Measurements from ENCODE around the gene ZSCAN10. TPM values are rescaled to one million over a fixed set of nuclear protein-coding genes. Genes with fewer than 3 reads are reported as not detected.

ZSCAN10 gene
- total and polyA plus RNA-seq, 8 donors, result 0.35 TPM; not detected in 7

GRCh38 chr16:3120435-3120834 lies 21.3 kb upstream of the ZSCAN10 start:
- Histone ChIP-seq H3K4me1 (peaks cover 0 to 5% (median 0%) of the 10 kb centered on the region in 3 donors), H3K36me3 (peaks cover 0 to 11% (median 6%) of the 10 kb centered on the region in 3 donors), H3K9me3 (no peaks in the 10 kb centered on the region), H3K27me3 (no peaks in the 10 kb centered on the region), H3K27ac (no peak overlapping the region), H3K4me3 (no peak overlapping the region)
- FAIRE-seq, result no peak
- intact Hi-C loops (cut with DNase I), result no loop called here
- WGBS, 2 donors, result 89 to 90% methylated on average over 15 to 16 of the region's 16 CpGs
- no peak for TF ChIP-seq CTCF (IDR thresholded peaks at IDR 0.05)
- peak in 1 of 6 donors; percentile 62 for DNase-seq
- ATAC-seq, result no peak

- Histone ChIP-seq H3K27me3 (no peaks in the 10 kb centered on the region), H3K4me1 (no peaks in the 10 kb centered on the region), H3K9me3 (no peaks in the 10 kb centered on the region), H3K27ac (no peak overlapping the region), H3K36me3 (peaks cover 0 to 11% (median 6%) of the 10 kb centered on the region in 3 donors), H3K4me3 (no peak overlapping the region)
- ATAC-seq (no peak), FAIRE-seq (no peak), DNase-seq (peak in 1 of 6 donors; percentile 67)
- 93 to 94% methylated on average over 57 of the region's 57 CpGs for WGBS, 2 donors
- no peak for TF ChIP-seq CTCF (IDR thresholded peaks at IDR 0.05)
- intact Hi-C loops (cut with DNase I), result no loop called here
Observed at GRCh38 chr16:3119701-3120408, 20.8 kb upstream of the ZSCAN10 start.

GRCh38 chr16:3119286-3119685 lies 20.2 kb upstream of the ZSCAN10 start:
- Histone ChIP-seq H3K27me3 (no peaks in the 10 kb centered on the region), H3K36me3 (peaks cover 0 to 11% (median 6%) of the 10 kb centered on the region in 3 donors), H3K9me3 (no peaks in the 10 kb centered on the region), H3K4me3 (no peak overlapping the region), H3K27ac (no peak overlapping the region), H3K4me1 (no peaks in the 10 kb centered on the region)
- ATAC-seq (no peak), DNase-seq (no peak), FAIRE-seq (no peak)
- no peak for TF ChIP-seq CTCF (IDR thresholded peaks at IDR 0.05)
- intact Hi-C loops (cut with DNase I), result no loop called here
- 94 to 95% methylated on average over 33 of the region's 33 CpGs for WGBS, 2 donors

GRCh38 chr16:3118846-3119245 lies 19.8 kb upstream of the ZSCAN10 start:
- Histone ChIP-seq H3K4me1 (peaks cover 0 to 2% (median 0%) of the 10 kb centered on the region in 3 donors), H3K4me3 (no peak overlapping the region), H3K27ac (no peak overlapping the region), H3K9me3 (no peaks in the 10 kb centered on the region), H3K36me3 (peaks cover 0 to 11% (median 6%) of the 10 kb centered on the region in 3 donors), H3K27me3 (no peaks in the 10 kb centered on the region)
- peak in 1 of 6 donors; percentile 50 for DNase-seq
- FAIRE-seq, result no peak
- ATAC-seq, result no peak
- intact Hi-C loops (cut with DNase I), result no loop called here
- TF ChIP-seq CTCF (IDR thresholded peaks at IDR 0.05), result no peak
- 93 to 94% methylated on average over 20 of the region's 20 CpGs for WGBS, 2 donors

DNA sequence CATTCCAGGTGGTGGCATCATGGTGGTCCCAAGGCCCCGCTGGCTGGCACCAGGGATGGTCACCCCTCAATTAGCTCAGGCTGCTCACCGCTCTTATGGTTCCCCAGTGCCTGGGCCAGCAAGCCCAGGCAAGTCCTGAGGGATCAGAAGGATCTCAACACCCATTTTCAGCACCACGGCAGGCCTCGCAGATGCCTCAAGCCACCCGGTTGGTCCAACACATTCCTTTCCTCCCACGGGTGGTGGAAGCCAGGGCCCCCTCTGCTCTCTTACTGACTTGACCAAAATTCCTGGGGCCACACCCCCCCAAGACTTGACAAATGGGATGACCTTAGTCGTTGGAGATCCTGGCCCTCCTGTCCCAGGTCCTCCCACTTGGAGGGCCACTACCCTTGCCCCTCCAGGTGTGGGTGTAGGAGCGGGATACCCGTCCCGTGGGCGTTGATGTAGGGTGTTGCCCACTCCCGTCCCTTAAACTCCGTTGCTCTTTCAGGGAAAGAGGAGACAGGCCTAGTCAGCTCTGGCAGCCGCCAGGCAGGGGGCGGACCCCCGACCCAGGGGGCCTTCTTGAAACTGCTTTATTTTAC lies 19.2 kb upstream of the ZSCAN10 start:
- no peaks in the 10 kb centered on the region for H3K9me3 ChIP-seq
- DNase-seq, result peak in 1 of 6 donors; percentile 46
- no peak overlapping the region for H3K4me3 ChIP-seq
- intact Hi-C loops (cut with DNase I), result no loop called here
- TF ChIP-seq CTCF (IDR thresholded peaks at IDR 0.05), result no peak
- 87 to 90% methylated on average over 16 of the region's 16 CpGs for WGBS, 2 donors
- H3K27ac ChIP-seq, result no peak overlapping the region
- no peak for ATAC-seq
- no peaks in the 10 kb centered on the region for H3K27me3 ChIP-seq
- no peak for FAIRE-seq
- peaks cover 0 to 11% (median 6%) of the 10 kb centered on the region in 3 donors for H3K36me3 ChIP-seq
- H3K4me1 ChIP-seq, result peaks cover 0 to 8% (median 5%) of the 10 kb centered on the region in 3 donors
